Pons (tissue), 1 donor: ENCODE results near the gene RBM7.

Experiments
- DNase-seq: peaks from one replicate; pipeline ENCODE4 v3.0.0-alpha.2; 2016; ENCODE audit warnings: low spot score

Gene RBM7

DNA sequence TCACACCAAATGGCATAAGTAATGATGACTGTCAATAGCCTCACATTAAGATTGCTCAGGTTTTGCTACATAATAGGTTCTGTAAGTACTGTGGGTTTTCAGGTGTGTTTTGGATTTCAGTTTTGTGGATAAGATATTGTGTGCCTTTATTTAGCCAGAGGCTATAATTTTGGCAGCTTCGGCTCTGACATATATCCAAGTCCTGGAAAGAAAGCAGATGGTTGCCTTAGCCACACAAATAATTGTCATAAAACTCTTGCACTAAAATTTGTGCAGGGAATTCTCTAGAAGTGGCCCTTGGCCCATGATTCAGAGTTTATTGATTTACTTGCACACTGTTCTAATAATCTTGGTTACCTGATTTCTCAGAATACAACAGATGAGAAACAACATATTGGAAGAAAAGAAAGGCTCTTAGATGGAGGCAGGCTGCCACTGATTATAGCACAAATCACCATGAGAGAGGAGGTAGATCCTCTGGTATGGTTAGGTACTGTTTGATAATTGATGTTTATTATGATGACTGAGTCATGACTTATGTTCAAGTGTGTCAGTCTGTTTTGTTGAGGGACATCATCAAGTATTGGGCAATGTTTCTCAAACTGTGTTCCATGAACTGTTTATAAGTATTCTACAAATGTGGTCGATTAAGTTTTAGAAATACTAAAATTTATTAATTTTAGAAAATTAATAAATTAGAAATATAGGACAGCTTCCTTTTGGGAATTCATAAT lies 48.5 kb downstream of the RBM7 start:
- no peak for DNase-seq

- DNase-seq = no peak
These were observed 49.4 kb downstream of the RBM7 start for GRCh38 chr11:114449845-114450244.

DNA sequence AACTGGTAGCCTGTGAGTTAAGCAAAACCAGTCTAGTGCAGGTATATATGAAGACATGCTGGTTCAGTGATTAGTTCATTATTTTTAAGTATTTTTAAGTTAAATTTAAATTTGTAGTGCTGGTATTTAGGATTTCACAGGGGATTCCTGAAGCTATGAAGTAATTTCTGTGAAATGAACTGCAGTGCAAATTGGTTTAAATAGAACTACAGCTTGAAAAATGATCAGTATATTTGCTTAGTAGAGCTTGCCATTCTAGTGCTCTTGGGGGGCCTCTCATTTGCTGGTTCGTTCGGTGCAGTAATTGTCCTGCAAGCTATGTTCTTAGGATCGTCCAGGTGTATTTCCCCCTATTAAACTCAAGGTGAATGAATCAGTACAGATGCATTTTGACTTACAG lies 51.9 kb downstream of the RBM7 start:
- DNase-seq = no peak
